SH-SY5Y (cell line): ENCODE measurements around the gene CDK18.

Experiments
- GATA2 ChIP-seq: IDR thresholded peaks from 2 replicates; pipeline ENCODE4 v1.6.1; 2011; ENCODE audit warnings: mild to moderate bottlenecking, low read depth, low read length
- GATA3 ChIP-seq: IDR thresholded peaks from 2 replicates; pipeline ENCODE4 v1.6.1; 2011; ENCODE audit warnings: low read depth, mild to moderate bottlenecking, low read length, moderate library complexity

Gene CDK18

GRCh38 chr1:205506409-205507200 lies 2.1 kb downstream of the CDK18 start:
- TF ChIP-seq GATA3 = no peak
- TF ChIP-seq GATA2 = no peak

- TF ChIP-seq GATA2 (peak; percentile 73), GATA3 (no peak)
These were observed 3.8 kb downstream of the CDK18 start for GRCh38 chr1:205508227-205508714.

GRCh38 chr1:205510308-205510950 lies 6.0 kb downstream of the CDK18 start:
- TF ChIP-seq GATA3 = no peak
- no peak for TF ChIP-seq GATA2

- TF ChIP-seq GATA3 (no peak), GATA2 (no peak)
These were observed 6.5 kb downstream of the CDK18 start for GRCh38 chr1:205510951-205511330.

GRCh38 chr1:205512059-205513045 lies 7.9 kb downstream of the CDK18 start:
- no peak for TF ChIP-seq GATA3
- no peak for TF ChIP-seq GATA2

- no peak for TF ChIP-seq GATA2
- TF ChIP-seq GATA3 = no peak
These were observed 9.3 kb downstream of the CDK18 start for GRCh38 chr1:205513774-205514173.

GRCh38 chr1:205514211-205515142 lies 10.0 kb downstream of the CDK18 start:
- TF ChIP-seq GATA3 (no peak), GATA2 (no peak)

- TF ChIP-seq GATA2 = peak; percentile 94
- no peak for TF ChIP-seq GATA3
These were observed 11.3 kb downstream of the CDK18 start for GRCh38 chr1:205515781-205516253.

GRCh38 chr1:205516362-205516761 lies 11.9 kb downstream of the CDK18 start:
- no peak for TF ChIP-seq GATA3
- no peak for TF ChIP-seq GATA2

GRCh38 chr1:205517288-205517687 lies 12.8 kb downstream of the CDK18 start:
- TF ChIP-seq GATA3 = no peak
- no peak for TF ChIP-seq GATA2

- TF ChIP-seq GATA3 = no peak
- no peak for TF ChIP-seq GATA2
These were observed 13.3 kb downstream of the CDK18 start for GRCh38 chr1:205517763-205518162.

- TF ChIP-seq GATA2 (no peak), GATA3 (no peak)
These were observed 14.4 kb downstream of the CDK18 start for GRCh38 chr1:205518661-205519540.
